Ectodermal cell (in vitro differentiated cells): ENCODE measurements around the gene SLC28A2.
"Not testable (repeated sequence)": the region's sequence is repeated elsewhere in the genome, so short reads cannot be mapped to it uniquely, and the experiment has no call there.

ENCODE experiments used
- H3K27ac ChIP-seq: 2 replicates; pipeline ENCODE4 v1.7.0; 2013; ENCODE audit warnings: mild to moderate bottlenecking, low read depth, low read length; ENCODE audit not compliant: insufficient read depth, poor library complexity, severe bottlenecking
- H3K27me3 ChIP-seq: 2 replicates; pipeline ENCODE4 v1.7.0; 2013; ENCODE audit warnings: mild to moderate bottlenecking, low read length; ENCODE audit not compliant: insufficient read depth, control insufficient read depth, poor library complexity, severe bottlenecking
- H3K36me3 ChIP-seq: one replicate; pipeline ENCODE4 v1.7.0; 2013; ENCODE audit warnings: low read length; ENCODE audit not compliant: control insufficient read depth, insufficient read depth
- H3K4me1 ChIP-seq: one replicate; pipeline ENCODE4 v1.7.0; 2013; ENCODE audit warnings: low read length; ENCODE audit not compliant: control insufficient read depth, insufficient read depth
- H3K4me3 ChIP-seq: 2 replicates; pipeline ENCODE4 v1.7.0; 2013; ENCODE audit warnings: low read depth, low read length, control low read depth; ENCODE audit not compliant: insufficient read depth
- H3K9me3 ChIP-seq: 2 replicates; pipeline ENCODE4 v1.7.0; 2013; ENCODE audit warnings: mild to moderate bottlenecking, low read length, moderate library complexity; ENCODE audit not compliant: control insufficient read depth
- WGBS, 2 experiments: methylation state at CpG; one replicate each; pipeline ENCODE4 v1.1.7; 2013; ENCODE audit warnings: missing lambda C conversion rate in 2 of 2; 5-methylcytosine and 5-hydroxymethylcytosine counted together

SLC28A2 gene

DNA sequence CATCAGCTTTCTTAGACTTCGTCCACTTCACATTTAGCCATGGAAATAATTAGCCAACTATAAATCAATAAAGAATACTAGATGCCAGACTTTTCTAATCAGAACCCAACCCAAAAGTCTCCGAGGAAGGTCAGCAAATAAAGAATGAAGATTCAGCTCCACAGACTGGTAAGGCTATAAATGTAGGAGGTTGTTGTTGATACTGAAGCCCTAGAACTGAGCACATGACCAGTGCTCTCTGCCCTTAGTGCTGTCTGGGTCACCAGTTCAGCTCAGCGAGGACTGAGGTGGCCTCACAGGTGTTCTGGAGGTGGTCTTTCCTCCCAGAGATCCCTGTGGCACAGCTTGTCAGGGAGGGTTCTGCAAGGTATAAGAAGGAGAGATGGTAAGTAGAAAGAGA is 20.9 kb upstream of the SLC28A2 start:
- H3K27ac ChIP-seq = no peak overlapping the region
- no peaks in the 10 kb centered on the region for H3K9me3 ChIP-seq
- no peaks in the 10 kb centered on the region for H3K27me3 ChIP-seq
- no peaks in the 10 kb centered on the region for H3K36me3 ChIP-seq
- H3K4me3 ChIP-seq = no peak overlapping the region
- no peaks in the 10 kb centered on the region for H3K4me1 ChIP-seq
- WGBS, 2 experiments = 78 to 84% methylated on average over 3 of the region's 3 CpGs

DNA sequence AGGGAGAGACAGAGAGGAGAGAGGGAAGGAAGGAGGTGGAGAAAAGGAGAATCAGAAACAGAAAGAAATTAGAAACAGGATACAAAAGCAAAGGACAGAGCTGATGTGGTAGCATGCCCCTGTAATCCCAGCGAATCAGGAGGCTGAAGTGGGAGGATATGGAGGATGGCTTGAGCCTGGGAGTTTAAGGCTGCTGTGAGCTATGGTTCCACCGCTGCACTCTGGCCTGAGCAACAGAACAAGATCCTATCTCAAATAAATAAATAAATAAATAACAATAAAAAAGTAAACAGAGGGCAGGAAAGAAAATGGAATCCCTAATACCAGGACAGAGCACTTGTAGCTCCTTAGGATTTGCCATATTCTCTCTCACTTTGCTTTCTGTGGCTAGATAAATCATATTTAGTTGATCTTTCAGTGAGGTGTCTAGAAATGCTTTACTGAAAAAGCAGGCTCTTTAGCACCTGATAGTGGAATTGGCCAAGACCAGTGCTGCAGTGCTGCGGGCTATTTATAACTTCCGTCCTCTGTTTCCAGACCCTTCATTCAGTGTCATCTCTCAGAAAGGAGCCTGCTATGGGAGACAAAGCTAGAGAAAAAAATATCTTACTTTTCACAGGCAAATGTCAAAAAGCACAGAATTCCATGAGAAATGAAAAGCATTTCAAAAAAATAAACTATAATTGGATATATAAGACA is 20.0 kb upstream of the SLC28A2 start:
- no peaks in the 10 kb centered on the region for H3K4me1 ChIP-seq
- no peak overlapping the region for H3K4me3 ChIP-seq
- H3K36me3 ChIP-seq = no peaks in the 10 kb centered on the region
- H3K27me3 ChIP-seq = no peaks in the 10 kb centered on the region
- no peaks in the 10 kb centered on the region for H3K9me3 ChIP-seq
- 90% methylated on average over 3 to 4 of the region's 4 CpGs for WGBS, 2 experiments
- H3K27ac ChIP-seq = no peak overlapping the region

DNA sequence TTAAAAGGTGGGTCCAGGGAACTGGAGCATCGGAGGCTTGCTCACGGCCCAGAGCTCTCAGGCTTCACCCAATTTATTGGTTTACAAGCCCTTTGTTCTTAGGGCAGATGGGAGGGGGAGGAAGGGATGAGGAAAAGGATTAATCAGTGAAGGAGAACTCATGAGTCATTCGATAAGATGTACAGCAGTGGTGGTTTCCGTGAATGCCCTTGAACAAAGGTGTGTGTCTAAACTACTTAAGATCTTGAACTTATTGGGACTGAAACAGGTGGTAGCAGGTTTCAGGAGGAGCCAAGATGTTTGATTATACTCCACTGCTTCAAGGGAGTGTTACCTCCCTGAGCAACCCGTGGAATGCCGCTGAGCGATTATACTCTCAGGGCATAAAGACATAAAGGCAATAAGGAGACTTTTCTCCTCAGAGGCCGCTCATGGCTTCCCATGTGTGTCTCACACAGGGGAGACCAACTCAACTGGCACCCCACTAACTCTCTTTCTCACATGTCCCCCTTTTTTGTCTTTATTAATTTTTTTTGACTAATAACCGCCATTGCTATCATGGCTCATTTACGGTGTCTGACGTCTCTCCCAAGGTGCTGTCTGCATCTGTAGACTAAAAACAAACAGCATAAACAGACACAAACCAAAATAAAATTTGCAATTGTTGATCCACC is 17.3 kb upstream of the SLC28A2 start:
- no peak overlapping the region for H3K4me3 ChIP-seq
- WGBS, 2 experiments = 74 to 77% methylated on average over 8 to 10 of the region's 11 CpGs
- no peaks in the 10 kb centered on the region for H3K4me1 ChIP-seq
- no peaks in the 10 kb centered on the region for H3K9me3 ChIP-seq
- no peaks in the 10 kb centered on the region for H3K36me3 ChIP-seq
- H3K27me3 ChIP-seq = no peaks in the 10 kb centered on the region
- H3K27ac ChIP-seq = no peak overlapping the region

DNA sequence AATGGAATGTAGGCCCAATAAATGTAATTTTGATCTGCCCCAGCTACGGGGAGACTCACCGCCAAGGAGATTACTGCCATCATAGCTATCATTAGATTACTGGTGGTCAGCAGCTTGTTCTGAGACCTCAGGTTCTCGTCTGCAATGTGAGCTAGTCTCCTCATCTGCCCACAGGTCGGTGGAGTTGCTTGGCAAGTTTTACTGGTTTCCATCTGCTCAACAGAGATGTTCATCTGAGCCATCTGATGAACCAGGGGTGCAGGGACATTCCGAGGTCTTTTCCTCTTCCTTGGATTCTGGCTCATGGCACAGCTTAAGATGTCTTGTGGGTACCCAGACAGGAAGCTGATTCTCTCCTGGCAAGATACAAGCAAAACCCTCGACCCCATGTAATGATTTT is 15.2 kb upstream of the SLC28A2 start:
- H3K27ac ChIP-seq, H3K36me3 ChIP-seq, H3K4me3 ChIP-seq, H3K27me3 ChIP-seq, H3K9me3 ChIP-seq, H3K4me1 ChIP-seq: not testable (repeated sequence)
- 70% methylated on average over 6 of the region's 6 CpGs for WGBS, 2 experiments

DNA sequence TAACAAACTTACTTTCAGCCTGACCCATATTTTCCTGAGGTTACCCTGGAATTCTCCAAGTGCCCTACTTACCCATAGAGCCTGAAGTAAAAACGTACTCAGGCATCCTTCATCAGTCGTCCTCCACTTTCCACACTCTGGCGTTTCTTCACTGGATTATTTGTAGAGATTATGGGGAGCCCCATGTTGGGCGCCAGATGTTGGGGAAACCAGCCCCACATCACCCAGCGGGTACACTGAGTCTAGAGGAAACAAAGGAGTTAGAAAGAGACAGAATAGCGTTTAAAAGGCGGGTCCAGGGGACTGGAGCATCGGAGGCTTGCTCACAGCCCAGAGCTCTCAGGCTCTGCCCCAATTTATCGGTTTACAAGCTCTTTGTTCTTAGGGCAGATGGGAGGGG is 9.7 kb upstream of the SLC28A2 start:
- no peak overlapping the region for H3K27ac ChIP-seq
- H3K27me3 ChIP-seq = no peaks in the 10 kb centered on the region
- H3K4me3 ChIP-seq = no peak overlapping the region
- WGBS, 2 experiments = 80 to 81% methylated on average over 9 of the region's 9 CpGs
- H3K9me3 ChIP-seq = peaks cover 7% of the 10 kb centered on the region
- no peaks in the 10 kb centered on the region for H3K36me3 ChIP-seq
- no peaks in the 10 kb centered on the region for H3K4me1 ChIP-seq

DNA sequence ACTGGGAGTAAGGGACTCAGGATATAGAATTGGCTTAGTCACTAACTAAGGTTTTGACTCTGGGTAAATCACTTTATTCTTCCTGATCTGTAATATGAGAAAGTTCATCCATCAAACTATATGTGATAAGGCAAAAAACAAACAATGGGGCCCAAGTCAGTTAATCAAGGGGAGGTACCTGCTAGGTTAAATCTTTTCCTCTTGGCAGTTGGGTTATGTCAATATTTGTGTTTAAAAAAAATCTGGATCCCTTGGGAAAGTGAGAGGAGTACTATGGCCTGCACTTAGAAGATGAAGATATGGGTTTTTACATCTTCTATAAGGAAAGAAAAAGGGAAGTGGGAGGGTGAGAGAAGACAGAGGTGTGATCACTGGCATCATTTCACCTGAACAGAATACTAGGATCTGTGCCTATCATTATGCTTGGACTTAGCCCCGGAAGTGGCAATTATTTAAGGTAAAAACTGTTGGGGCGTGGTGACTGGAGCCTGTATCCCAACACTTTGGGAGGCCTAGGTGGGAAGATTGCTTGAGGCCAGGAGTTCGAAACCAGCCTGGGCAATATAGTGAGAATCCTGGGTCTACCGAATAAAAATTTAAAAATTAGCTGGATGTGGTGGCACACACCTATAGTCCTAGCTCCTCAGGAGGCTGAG is 2.8 kb upstream of the SLC28A2 start:
- Histone ChIP-seq H3K27me3 (no peaks in the 10 kb centered on the region), H3K27ac (no peak overlapping the region), H3K9me3 (no peaks in the 10 kb centered on the region), H3K4me3 (no peak overlapping the region), H3K4me1 (no peaks in the 10 kb centered on the region), H3K36me3 (no peaks in the 10 kb centered on the region)
- WGBS, 2 experiments = 92 to 94% methylated on average over 4 of the region's 4 CpGs

DNA sequence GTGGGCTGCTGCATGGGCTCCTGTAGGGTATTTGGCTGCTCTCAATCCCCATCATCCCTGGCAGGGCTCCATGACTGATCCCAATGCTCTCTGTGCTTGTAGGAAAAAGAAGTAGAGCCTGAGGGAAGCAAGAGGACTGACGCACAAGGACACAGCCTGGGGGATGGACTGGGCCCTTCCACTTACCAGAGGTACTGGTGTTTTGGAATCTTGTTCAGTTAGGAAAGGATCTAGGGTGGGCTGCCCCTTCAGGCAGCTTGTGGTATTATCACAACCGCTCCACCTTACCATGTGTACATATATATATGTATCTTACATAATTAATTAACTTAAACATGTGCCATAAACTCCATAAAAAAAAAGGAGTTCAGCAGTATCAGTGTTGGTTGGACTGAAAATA is 1.3 kb downstream of the SLC28A2 start:
- no peaks in the 10 kb centered on the region for H3K9me3 ChIP-seq
- no peak overlapping the region for H3K27ac ChIP-seq
- H3K4me1 ChIP-seq = no peaks in the 10 kb centered on the region
- H3K27me3 ChIP-seq = no peaks in the 10 kb centered on the region
- H3K36me3 ChIP-seq = no peaks in the 10 kb centered on the region
- 82 to 85% methylated on average over 1 of the region's 2 CpGs for WGBS, 2 experiments
- H3K4me3 ChIP-seq = no peak overlapping the region

DNA sequence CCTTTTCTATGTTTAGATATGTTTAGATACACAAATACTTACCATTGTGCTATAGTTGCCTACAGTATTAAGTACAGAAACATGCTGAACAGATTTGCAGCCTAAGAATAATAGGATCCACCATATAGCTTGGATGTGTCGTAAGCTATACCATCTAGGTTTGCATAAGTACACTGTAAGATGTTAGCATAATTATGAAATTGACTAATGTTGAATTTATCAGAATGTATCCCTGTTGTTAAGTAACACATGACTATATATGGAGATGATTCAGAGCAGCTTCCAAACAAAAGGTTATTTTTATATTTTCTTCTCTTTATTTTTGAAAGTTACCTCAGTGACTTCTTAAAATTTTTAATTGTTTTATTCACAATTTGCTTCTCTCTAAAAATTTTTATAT is 2.4 kb downstream of the SLC28A2 start:
- H3K27ac ChIP-seq = no peak overlapping the region
- H3K36me3 ChIP-seq = no peaks in the 10 kb centered on the region
- H3K4me1 ChIP-seq = no peaks in the 10 kb centered on the region
- no peaks in the 10 kb centered on the region for H3K9me3 ChIP-seq
- H3K27me3 ChIP-seq = no peaks in the 10 kb centered on the region
- WGBS, 2 experiments = 85 to 100% methylated on average over 1 of the region's 1 CpG
- no peak overlapping the region for H3K4me3 ChIP-seq

DNA sequence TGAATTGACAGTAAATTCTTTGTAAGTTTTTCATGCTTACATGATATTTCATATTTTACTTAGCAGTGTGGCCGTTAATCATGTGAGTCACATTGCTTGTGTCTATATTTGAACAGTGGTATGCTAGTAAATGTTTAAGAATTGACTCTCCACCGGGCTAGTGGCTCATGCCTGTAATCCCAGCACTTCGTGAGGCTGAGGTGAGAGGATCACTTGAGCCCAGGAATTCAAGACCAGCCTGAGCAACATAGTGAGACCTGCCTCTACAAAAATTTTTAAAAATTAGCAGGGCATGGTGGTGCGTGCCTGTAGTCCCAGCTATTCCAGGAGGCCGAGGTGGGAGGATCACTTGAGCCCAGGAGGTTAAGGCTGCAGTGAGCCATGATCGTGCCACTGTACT is 2.8 kb downstream of the SLC28A2 start:
- not testable (repeated sequence) for H3K9me3 ChIP-seq, H3K27ac ChIP-seq, H3K4me1 ChIP-seq, H3K27me3 ChIP-seq, H3K4me3 ChIP-seq, H3K36me3 ChIP-seq
- WGBS, 2 experiments = 71 to 72% methylated on average over 6 of the region's 6 CpGs

DNA sequence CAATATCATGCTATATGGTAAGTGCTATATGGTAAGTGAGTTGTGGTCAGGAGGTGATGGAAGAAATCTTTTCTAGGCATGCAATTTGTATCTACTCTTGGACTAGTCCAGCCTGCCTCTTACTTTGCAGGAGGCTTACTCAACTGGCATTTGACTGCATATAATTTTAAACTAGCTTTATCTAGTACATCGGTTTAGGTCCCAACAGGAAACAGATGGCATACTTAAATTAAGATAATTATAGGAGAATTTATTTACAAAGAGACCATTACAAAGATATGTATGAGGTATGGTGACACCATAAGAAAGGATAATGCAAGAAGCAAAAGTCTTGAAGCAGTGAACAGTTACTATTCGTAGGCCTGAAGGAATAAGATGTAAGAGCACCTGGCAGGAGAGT is 7.8 kb downstream of the SLC28A2 start:
- no peaks in the 10 kb centered on the region for H3K36me3 ChIP-seq
- 88 to 89% methylated on average over 1 to 2 of the region's 2 CpGs for WGBS, 2 experiments
- H3K27me3 ChIP-seq = no peaks in the 10 kb centered on the region
- no peak overlapping the region for H3K27ac ChIP-seq
- H3K4me1 ChIP-seq = no peaks in the 10 kb centered on the region
- H3K4me3 ChIP-seq = no peak overlapping the region
- H3K9me3 ChIP-seq = no peaks in the 10 kb centered on the region
